PC-9 (cell line): ENCODE data around the gene CCNDBP1. TPM values are rescaled to one million over a fixed set of nuclear protein-coding genes. Genes with fewer than 3 reads are reported as not detected.

ENCODE experiments used
- BruUV-seq: library from RNA; stranded (reverse); fragments of 400-500 nt; replicated peaks from 2 replicates; lab custom pipeline; 2021; lab: Mats Ljungman, UMichigan
- CTCF ChIA-PET: fragments of 300-600 bp; sonication (Branson Sonifier 250); formaldehyde crosslinking; loops from one replicate; lab custom pipeline; 2022; ENCODE audit warnings: antibody characterized with exemption; lab: Charles Lee
- POLR2A ChIA-PET: fragments of 300-600 bp; sonication (Branson Sonifier 250); formaldehyde crosslinking; loops from one replicate; lab custom pipeline; 2022; ENCODE audit warnings: antibody characterized with exemption; ENCODE audit not compliant: unreplicated experiment; lab: Charles Lee
- DNase-seq, 2 experiments: peaks; one replicate each; pipeline versions ENCODE4 v3.0.0 to v3.0.0-alpha.2; 2015 to 2022; ENCODE audit warnings: mixed read lengths in 1 of 2
- H2AFZ ChIP-seq: fragments of 200-600 bp; sonication (generic); 2 replicates; pipeline ENCODE4 v1.8.1; 2017; ENCODE audit warnings: antibody characterized with exemption
- H3F3A ChIP-seq: fragments of 200-600 bp; sonication (generic); 2 replicates; pipeline ENCODE4 v1.8.1; 2017; ENCODE audit warnings: antibody characterized with exemption, mild to moderate bottlenecking, low read depth; ENCODE audit not compliant: insufficient read depth
- H3K27ac ChIP-seq: fragments of 200-600 bp; sonication (generic); 2 replicates; pipeline ENCODE4 v1.6.1; 2016; ENCODE audit warnings: mixed run types
- H3K27me3 ChIP-seq: fragments of 200-600 bp; sonication (generic); 2 replicates; pipeline ENCODE4 v1.6.1; 2016; ENCODE audit warnings: low read depth, mixed run types; ENCODE audit not compliant: insufficient read depth
- H3K36me3 ChIP-seq: fragments of 200-600 bp; sonication (generic); 2 replicates; pipeline ENCODE4 v1.6.1; 2016; ENCODE audit warnings: low read depth, mixed run types
- H3K4me1 ChIP-seq: fragments of 200-600 bp; sonication (generic); replicated peaks from 2 replicates; pipeline ENCODE4 v1.6.1; 2016; ENCODE audit warnings: mixed run types; ENCODE audit not compliant: insufficient read depth
- H3K4me2 ChIP-seq: fragments of 200-600 bp; sonication (generic); 2 replicates; pipeline ENCODE4 v1.6.1; 2017; ENCODE audit warnings: mixed run types
- H3K4me3 ChIP-seq: fragments of 200-600 bp; sonication (generic); 2 replicates; pipeline ENCODE4 v1.6.1; 2016; ENCODE audit warnings: mixed run types
- H3K79me2 ChIP-seq: fragments of 200-600 bp; sonication (generic); 2 replicates; pipeline ENCODE4 v1.6.1; 2017; ENCODE audit warnings: low read depth, mixed run types
- H3K9me2 ChIP-seq: fragments of 200-600 bp; sonication (generic); 2 replicates; pipeline ENCODE4 v1.8.1; 2017; ENCODE audit warnings: mild to moderate bottlenecking; ENCODE audit not compliant: insufficient read depth
- H3K9me3 ChIP-seq: fragments of 200-600 bp; sonication (generic); 2 replicates; pipeline ENCODE4 v1.8.1; 2016; ENCODE audit warnings: low read depth; ENCODE audit not compliant: insufficient read depth
- H4K20me1 ChIP-seq: fragments of 200-600 bp; sonication (generic); 2 replicates; pipeline ENCODE4 v1.8.1; 2017; ENCODE audit not compliant: insufficient read depth
- EZH2 ChIP-seq: fragments of 200-600 bp; sonication (generic); IDR thresholded peaks from 2 replicates; pipeline ENCODE4 v1.8.0; 2017; ENCODE audit warnings: antibody characterized with exemption, low read depth
- intact Hi-C: fragments of 100-400 bp; cut with micrococcal nuclease; formaldehyde crosslinking; loops from one replicate; pipeline ENCODE4 v1.10.0; 2022; ENCODE audit not compliant: unreplicated experiment
- total RNA-seq: library from RNA; stranded (reverse); gene quantifications from 2 replicates; pipeline ENCODE4 v1.2.3, GENCODE V29; 2021
- TF ChIP-seq, protein P1 (sequence below): fragments of 200-600 bp; sonication (generic); conservative IDR thresholded peaks from 2 replicates; pipeline ENCODE4 v1.6.1; 2017; ENCODE audit warnings: mixed run types, antibody characterized with exemption, mild to moderate bottlenecking, moderate library complexity

The CCNDBP1 gene
- total RNA-seq, 1 experiment from 2014 or later = 44.0 TPM

GRCh38 chr15:43214592-43215295 lies 29.5 kb downstream of the CCNDBP1 start:
- CTCF ChIA-PET = no interaction called here
- no peaks in the 10 kb centered on the region for H3K27me3 ChIP-seq
- no peaks in the 10 kb centered on the region for H3K9me3 ChIP-seq
- no peaks in the 10 kb centered on the region for H3K9me2 ChIP-seq
- intact Hi-C loops = no loop called here
- no peaks in the 10 kb centered on the region for H3K36me3 ChIP-seq
- no peak overlapping the region for H3K27ac ChIP-seq
- POLR2A ChIA-PET = no interaction called here
- H4K20me1 ChIP-seq = no peaks in the 10 kb centered on the region
- no peaks in the 10 kb centered on the region for H3K79me2 ChIP-seq
- BruUV-seq = no TSS peak
- H3K4me3 ChIP-seq = no peak overlapping the region
- no peak overlapping the region for H3K4me2 ChIP-seq
- H3F3A ChIP-seq = 0 out of 2 replicates have a peak, but pooled peaks cover 3% of the 10 kb centered on the region
- no peak for DNase-seq
- no peak overlapping the region for H2AFZ ChIP-seq
- TF ChIP-seq, protein P1, sequence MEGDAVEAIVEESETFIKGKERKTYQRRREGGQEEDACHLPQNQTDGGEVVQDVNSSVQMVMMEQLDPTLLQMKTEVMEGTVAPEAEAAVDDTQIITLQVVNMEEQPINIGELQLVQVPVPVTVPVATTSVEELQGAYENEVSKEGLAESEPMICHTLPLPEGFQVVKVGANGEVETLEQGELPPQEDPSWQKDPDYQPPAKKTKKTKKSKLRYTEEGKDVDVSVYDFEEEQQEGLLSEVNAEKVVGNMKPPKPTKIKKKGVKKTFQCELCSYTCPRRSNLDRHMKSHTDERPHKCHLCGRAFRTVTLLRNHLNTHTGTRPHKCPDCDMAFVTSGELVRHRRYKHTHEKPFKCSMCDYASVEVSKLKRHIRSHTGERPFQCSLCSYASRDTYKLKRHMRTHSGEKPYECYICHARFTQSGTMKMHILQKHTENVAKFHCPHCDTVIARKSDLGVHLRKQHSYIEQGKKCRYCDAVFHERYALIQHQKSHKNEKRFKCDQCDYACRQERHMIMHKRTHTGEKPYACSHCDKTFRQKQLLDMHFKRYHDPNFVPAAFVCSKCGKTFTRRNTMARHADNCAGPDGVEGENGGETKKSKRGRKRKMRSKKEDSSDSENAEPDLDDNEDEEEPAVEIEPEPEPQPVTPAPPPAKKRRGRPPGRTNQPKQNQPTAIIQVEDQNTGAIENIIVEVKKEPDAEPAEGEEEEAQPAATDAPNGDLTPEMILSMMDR = no peak
- TF ChIP-seq EZH2 = no peak
- H3K4me1 ChIP-seq = no peaks in the 10 kb centered on the region

GRCh38 chr15:43215961-43216360 lies 30.8 kb downstream of the CCNDBP1 start:
- H3K27me3 ChIP-seq = no peaks in the 10 kb centered on the region
- no peaks in the 10 kb centered on the region for H4K20me1 ChIP-seq
- no peaks in the 10 kb centered on the region for H3K79me2 ChIP-seq
- H2AFZ ChIP-seq = no peak overlapping the region
- H3K27ac ChIP-seq = no peak overlapping the region
- H3K4me2 ChIP-seq = no peak overlapping the region
- no peaks in the 10 kb centered on the region for H3K36me3 ChIP-seq
- ChIA-PET POLR2A (interaction anchor here (0.7 kb wide), 1 partner anchor 70 kb away, joined by 4 read pairs; no protein-coding TSS in a partner anchor), CTCF (no interaction called here)
- no peaks in the 10 kb centered on the region for H3K9me3 ChIP-seq
- intact Hi-C loops = no loop called here
- TF ChIP-seq, protein P1 = no peak
- no peak for TF ChIP-seq EZH2
- H3F3A ChIP-seq = 0 out of 2 replicates have a peak, but pooled peaks cover 3% of the 10 kb centered on the region
- no peaks in the 10 kb centered on the region for H3K9me2 ChIP-seq
- no peak overlapping the region for H3K4me3 ChIP-seq
- peak; percentile 32 to 69 for DNase-seq
- H3K4me1 ChIP-seq = no peaks in the 10 kb centered on the region
- BruUV-seq = no TSS peak

DNA sequence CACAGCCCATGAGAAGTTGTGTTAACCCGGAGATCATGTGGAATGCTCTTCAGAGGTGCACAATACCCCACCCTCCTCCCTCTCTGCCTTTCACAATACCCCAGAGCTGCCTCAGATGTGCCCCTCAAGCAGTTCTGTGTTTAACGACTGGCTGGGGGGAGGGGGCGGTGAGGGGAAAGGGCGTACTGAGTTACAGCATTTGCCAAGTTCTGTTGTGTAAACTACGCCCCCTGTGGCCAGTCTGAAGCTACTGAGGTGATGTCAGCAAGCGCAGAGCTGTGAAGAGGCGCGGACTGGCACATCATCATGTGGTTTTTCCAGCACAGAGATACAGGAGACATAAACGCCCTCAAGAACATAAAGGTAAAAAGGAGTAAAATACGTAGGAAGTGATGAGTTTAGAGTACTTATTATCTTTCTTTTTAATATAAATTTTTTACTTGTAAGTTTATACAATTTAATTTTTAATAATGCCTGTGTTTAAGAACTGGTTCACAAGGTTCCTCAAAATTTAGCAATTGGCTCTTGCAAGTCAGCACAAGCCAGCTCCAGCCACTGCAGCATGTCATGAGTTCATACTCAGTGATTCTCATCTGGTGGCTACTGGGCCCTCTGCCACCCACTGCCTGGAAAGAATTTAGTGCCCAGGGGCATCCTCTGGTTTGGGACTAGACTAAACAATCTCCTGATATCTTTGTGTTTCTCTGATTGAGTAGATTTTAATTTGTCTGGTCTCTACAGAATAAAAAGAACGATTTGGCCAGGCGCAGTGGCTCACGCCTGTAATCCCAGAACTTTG lies 33.9 kb downstream of the CCNDBP1 start:
- BruUV-seq = no TSS peak

More for the DNA sequence above, 33.9 kb downstream of the CCNDBP1 start:
- H3K27ac ChIP-seq = no peak overlapping the region
- 0 out of 2 replicates have a peak, but pooled peaks cover 3% of the 10 kb centered on the region for H3F3A ChIP-seq
- intact Hi-C loops = no loop called here
- TF ChIP-seq, protein P1 = no peak
- no peak for TF ChIP-seq EZH2
- H3K79me2 ChIP-seq = no peaks in the 10 kb centered on the region
- H3K36me3 ChIP-seq = no peaks in the 10 kb centered on the region
- ChIA-PET CTCF (interaction anchor here (0.6 kb wide), 1 partner anchor 28 kb away, joined by 4 read pairs; no protein-coding TSS in a partner anchor), POLR2A (no interaction called here)
- no peaks in the 10 kb centered on the region for H4K20me1 ChIP-seq
- H3K4me3 ChIP-seq = no peak overlapping the region
- no peaks in the 10 kb centered on the region for H3K27me3 ChIP-seq
- no peaks in the 10 kb centered on the region for H3K9me2 ChIP-seq
- H2AFZ ChIP-seq = no peak overlapping the region
- H3K4me1 ChIP-seq = no peaks in the 10 kb centered on the region
- no peak for DNase-seq
- no peaks in the 10 kb centered on the region for H3K9me3 ChIP-seq
- H3K4me2 ChIP-seq = no peak overlapping the region
